Epithelial cell of alveolus of lung (primary cell): Measurements from ENCODE around the gene METAP1. TPM values are rescaled to one million over a fixed set of nuclear protein-coding genes. Genes with fewer than 3 reads are reported as not detected.

Source experiments
- total RNA-seq: library from RNA; depleted of rRNA; stranded (reverse); fragments of >200 nt; gene quantifications from 2 replicates; pipeline ENCODE4 v1.2.1, GENCODE V29; 2015

Gene METAP1
- total RNA-seq, result 38.5 and 54.9 TPM in 2 replicates

GRCh38 chr4:98995183-98996055, at the start of gene METAP1:
Gene METAP1 (plus strand): TSS chr4:98995721. CDS start chr4:98995754, 33 bp downstream.

GRCh38 chr4:99088481-99089365, 93.2 kb downstream of the METAP1 start, which contains the start of gene ADH5:
Gene ADH5 (minus strand): TSS chr4:99088788. CDS start chr4:99088700, 88 bp downstream.

Other genes with a start within 250 kb of the METAP1 start
- gene EIF4E, start 66.6 kb upstream of the METAP1 start, total RNA-seq, result 67.1 and 106 TPM in 2 replicates
- gene ADH5, start 93.1 kb downstream of the METAP1 start, total RNA-seq, result 129 and 168 TPM in 2 replicates
- not detected in 2 replicates for gene ADH4, start 148.6 kb downstream of the METAP1 start, total RNA-seq
- gene ADH6, start 223.5 kb downstream of the METAP1 start, total RNA-seq, result 0.64 TPM in 1 of 2 replicates, not detected in the other